ENCODE measurements around the gene C6orf47. TPM values are rescaled to one million over a fixed set of nuclear protein-coding genes. Genes with fewer than 3 reads are reported as not detected.

Gene C6orf47
- total and polyA plus RNA-seq, 2 of the 8 experiments (the other 6 are each of a cell fraction or from before 2014, with no cell fraction given): 4.7 to 14.6 TPM

GRCh38 chr6:31686483-31686882 lies 25.9 kb upstream of the C6orf47 start:
- H2BK5ac ChIP-seq (ENCODE audit: low read depth, low read length): no peak overlapping the region
- H3K56ac ChIP-seq (replicated peaks; ENCODE audit: insufficient read length, low read depth, low read length): no peak overlapping the region
- no peaks in the 10 kb centered on the region for H3K79me1 ChIP-seq (ENCODE audit: low read depth, low read length)
- peaks cover 3 to 10% (median 10%) of the 10 kb centered on the region in 4 experiments; a peak in 6 of 7 replicates for H3K27me3 ChIP-seq (replicated peaks in 1 of 4; ENCODE audit: control insufficient read depth in 3 of 4, extremely low read depth in 1 of 4, insufficient read depth in 3 of 4, low read length in 3 of 4)
- H2AK5ac ChIP-seq (ENCODE audit: low read depth, low read length): no peak overlapping the region
- WGBS, 2 experiments (ENCODE audit: extremely low coverage in 1 of 2, insufficient coverage in 1 of 2, insufficient read length in 1 of 2, insufficient replicate concordance in 2 of 2, low coverage in 1 of 2, low lambda C conversion rate in 2 of 2, missing lambda C conversion rate in 1 of 2): 87% methylated on average over 5 of the region's 5 CpGs; no CpG with 5 or more reads in 1 of the 2 experiments
- H4K5ac ChIP-seq (ENCODE audit: insufficient read length, low read depth, low read length): no peak overlapping the region
- CTCF ChIA-PET (ENCODE audit: partially characterized antibody): interaction anchor here (0.6 to 1.9 kb wide), 6 partner anchors 27 to 182 kb away, joined by 3 to 7 read pairs (median 4); partner anchors contain the start of gene LY6G6D
- H2BK12ac ChIP-seq (ENCODE audit: low read depth, low read length): no peak overlapping the region
- H3K4ac ChIP-seq (replicated peaks; ENCODE audit: insufficient read length, low read depth, low read length): no peak overlapping the region
- H2AFZ ChIP-seq (ENCODE audit: low read length): no peak overlapping the region
- H3K4me3 ChIP-seq (ENCODE audit: extremely low read depth in 1 of 4, insufficient read depth in 2 of 4, low read depth in 3 of 4, low read length in 4 of 4): no peak overlapping the region
- no peak overlapping the region for H2BK15ac ChIP-seq (ENCODE audit: low read length)
- H3K23me2 ChIP-seq (ENCODE audit: low read depth, low read length): peaks cover 6% of the 10 kb centered on the region; the same call in 1 of the 2 replicates
- H2BK120ac ChIP-seq (replicated peaks; ENCODE audit: low read depth, low read length): no peak overlapping the region
- no peak overlapping the region for H4K91ac ChIP-seq (replicated peaks; ENCODE audit: insufficient read length, low read length)
- no peak overlapping the region for H3K18ac ChIP-seq (ENCODE audit: extremely low read depth, low read length)
- DNase-seq (ENCODE audit: low read depth in 1 of 2, low spot score in 2 of 2) (no peak), FAIRE-seq (no peak)
- H3K23ac ChIP-seq (ENCODE audit: insufficient read length): no peak overlapping the region
- H3K4me1 ChIP-seq (replicated peaks in 1 of 4; ENCODE audit: control insufficient read depth in 3 of 4, insufficient read depth in 4 of 4, low read length in 3 of 4): peaks cover 0 to 5% (median 4%) of the 10 kb centered on the region in 4 experiments; a peak in 5 of 7 replicates
- POLR2A ChIA-PET (ENCODE audit: partially characterized antibody): interaction anchor here (1.2 to 1.5 kb wide), 2 partner anchors 54 to 166 kb away, joined by 3 to 4 read pairs; no protein-coding TSS in a partner anchor
- no peak overlapping the region for H3K9ac ChIP-seq (replicated peaks in 1 of 4; ENCODE audit: extremely low read depth in 1 of 4, low read depth in 3 of 4, low read length in 3 of 4)
- H3K14ac ChIP-seq (ENCODE audit: insufficient read length): no peak overlapping the region
- no peak overlapping the region for H2BK20ac ChIP-seq (ENCODE audit: low read length)
- H4K20me1 ChIP-seq (replicated peaks in 1 of 2; ENCODE audit: control insufficient read depth in 1 of 2, insufficient read depth in 2 of 2, low read length in 2 of 2): no peaks in the 10 kb centered on the region
- H3K27ac ChIP-seq (ENCODE audit: low read depth, low read length): no peak overlapping the region
- no peak overlapping the region for H4K8ac ChIP-seq (ENCODE audit: extremely low read depth, insufficient read depth, low read length)
- no peak overlapping the region for H3K4me2 ChIP-seq (ENCODE audit: insufficient read depth in 1 of 2, low read depth in 2 of 2, low read length in 2 of 2)
- no peaks in the 10 kb centered on the region for H3K79me2 ChIP-seq (ENCODE audit: control insufficient read depth in 1 of 2, insufficient read depth in 2 of 2, low read length in 2 of 2)
- H3K36me3 ChIP-seq (ENCODE audit: control insufficient read depth in 2 of 4, insufficient read depth in 4 of 4, low read length in 3 of 4): peaks cover 2 to 23% (median 15%) of the 10 kb centered on the region in 4 experiments; a peak in 5 of 8 replicates
- TF ChIP-seq MAFK (IDR thresholded peaks at IDR 0.05; ENCODE audit: low read depth, low read length) (no peak), RAD21 (IDR thresholded peaks at IDR 0.05 in 1 of 2, conservative IDR thresholded peaks at IDR 0.05 in 1 of 2; ENCODE audit: low read depth in 2 of 2, low read length in 2 of 2) (no peak), NRF1 (IDR thresholded peaks at IDR 0.05; ENCODE audit: low read depth, low read length) (no peak), CTBP2 (IDR thresholded peaks at IDR 0.05; ENCODE audit: borderline replicate concordance, insufficient read depth, insufficient read length, low read length) (no peak), TCF12 (IDR thresholded peaks at IDR 0.05; ENCODE audit: low read depth, low read length) (no peak), CHD1 (IDR thresholded peaks at IDR 0.05; ENCODE audit: low read depth, low read length) (no peak), BRCA1 (IDR thresholded peaks at IDR 0.05; ENCODE audit: low read depth, low read length) (no peak)
- H3K9me3 ChIP-seq (ENCODE audit: insufficient read depth in 2 of 2, low read depth in 1 of 2, low read length in 1 of 2): no peaks in the 10 kb centered on the region
